Gastroesophageal sphincter (tissue), 4 donors: ENCODE measurements around the gene AVPR2. TPM values are rescaled to one million over a fixed set of nuclear protein-coding genes. Genes with fewer than 3 reads are reported as not detected.

Experiments
- ATAC-seq: fragments of 150-250 bp; one replicate; pipeline ENCODE4 v1.9.1; 2016; ENCODE audit warnings: mild to moderate bottlenecking, moderate library complexity
- H3K27ac ChIP-seq, 4 donors: fragments of 200-600 bp; sonication (generic) in 3 of 4; 1 replicate in 3 of 4; 2 replicates in 1 of 4; pipeline ENCODE4 v1.5.1; 2016 to 2019
- H3K27me3 ChIP-seq: fragments of 200-600 bp; sonication (generic); one replicate; pipeline ENCODE4 v1.5.1; 2019
- H3K36me3 ChIP-seq, 2 donors: fragments of 200-600 bp; sonication (generic); one replicate each; pipeline ENCODE4 v1.5.1; 2019; ENCODE audit warnings: control low read depth in 1 of 2
- H3K4me1 ChIP-seq, 3 donors: fragments of 200-600 bp; sonication (generic); 1 replicate in 2 of 3; 2 replicates in 1 of 3; pipeline ENCODE4 v1.5.1; 2016 to 2019; ENCODE audit warnings: control low read depth in 2 of 3
- H3K4me3 ChIP-seq, 2 donors: fragments of 200-600 bp; sonication (generic); one replicate each; pipeline ENCODE4 v1.5.1; 2019; ENCODE audit warnings: mild to moderate bottlenecking in 1 of 2, moderate library complexity in 1 of 2
- H3K9me3 ChIP-seq, 3 donors: fragments of 200-600 bp; sonication (generic); one replicate each; pipeline ENCODE4 v1.5.1; 2017 to 2019; ENCODE audit warnings: control low read depth in 2 of 3
- CTCF ChIP-seq, 4 experiments: fragments of 200-600 bp in 2 of 4; fragments of 450-650 bp in 2 of 4; sonication (generic) in 1 of 4; IDR thresholded peaks; one replicate each; pipeline ENCODE4 v1.5.1; 2017 to 2019; ENCODE audit warnings: antibody characterized with exemption in 4 of 4, mild to moderate bottlenecking in 2 of 4, moderate library complexity in 2 of 4
- EP300 ChIP-seq: sonication (generic); formaldehyde crosslinking; IDR thresholded peaks from one replicate; pipeline ENCODE4 v1.6.1; 2017; ENCODE audit warnings: antibody characterized with exemption, mild to moderate bottlenecking
- POLR2A ChIP-seq, 2 donors: fragments of 450-650 bp; IDR thresholded peaks; one replicate each; pipeline ENCODE4 v1.6.1; 2017; ENCODE audit warnings: antibody characterized with exemption in 2 of 2, mild to moderate bottlenecking in 2 of 2, moderate library complexity in 1 of 2
- POLR2AphosphoS5 ChIP-seq: sonication (generic); formaldehyde crosslinking; IDR thresholded peaks from one replicate; pipeline ENCODE4 v1.6.1; 2017; ENCODE audit warnings: antibody characterized with exemption
- WGBS, 2 donors: methylation state at CpG; one replicate each; pipeline ENCODE4 v1.1.5; 2018; ENCODE audit warnings: low coverage in 1 of 2; 5-methylcytosine and 5-hydroxymethylcytosine counted together
- total RNA-seq, 4 donors: library from RNA; depleted of rRNA; stranded (reverse); fragments of >200 nt; gene quantifications; one replicate each; pipeline ENCODE4 v1.1.0, GENCODE V29; 2016

Gene AVPR2
- total RNA-seq, 4 donors from 2014 or later = 0.81 to 7.9 (median 3.8) TPM

GRCh38 chrX:153924149-153924861 lies 19.8 kb downstream of the AVPR2 start:
- peak overlapping the region in 3 of 4 donors; percentile 14 to 43 (median 32) for H3K27ac ChIP-seq
- no peaks in the 10 kb centered on the region for H3K9me3 ChIP-seq
- H3K4me1 ChIP-seq = peaks cover 0 to 75% (median 21%) of the 10 kb centered on the region in 3 donors
- H3K27me3 ChIP-seq = no peaks in the 10 kb centered on the region
- H3K36me3 ChIP-seq = no peaks in the 10 kb centered on the region
- H3K4me3 ChIP-seq = peak overlapping the region in 1 of 2 donors; percentile 62
- whole genome bisulfite sequencing, 2 donors = 0% methylated on average over 1 of the region's 14 CpGs; no CpG with 5 or more reads in 1 of the 2 donors
- TF ChIP-seq CTCF (IDR thresholded peaks at IDR 0.05) (peak in 2 of 4 experiments; percentile 29 to 32), POLR2AphosphoS5 (peak; percentile 23), EP300 (no peak)
- no peak for ATAC-seq

DNA sequence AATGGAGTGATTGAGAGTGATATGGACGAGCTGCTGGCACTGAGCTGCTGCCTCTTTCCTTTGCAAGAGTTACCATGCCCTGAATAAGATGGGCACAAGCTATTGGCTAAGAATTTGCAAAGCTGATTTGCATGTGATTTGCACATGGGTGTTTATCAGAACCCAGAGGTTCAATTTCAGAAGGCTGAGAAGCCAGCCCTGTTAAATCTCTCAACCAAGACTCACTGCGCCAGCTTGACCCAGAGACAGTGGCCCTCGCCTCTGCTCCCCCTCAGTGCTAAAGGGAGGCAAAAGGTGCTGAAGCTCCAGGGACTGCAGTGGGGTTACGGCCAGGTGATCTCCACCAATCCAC lies 20.9 kb downstream of the AVPR2 start:
- H3K27ac ChIP-seq = peak overlapping the region in 3 of 4 donors; percentile 88 to 92 (median 90)
- peak overlapping the region in 1 of 2 donors; percentile 62 for H3K4me3 ChIP-seq
- H3K9me3 ChIP-seq = no peaks in the 10 kb centered on the region
- no peak for TF ChIP-seq POLR2A (IDR thresholded peaks at IDR 0.05)
- no peak for TF ChIP-seq POLR2AphosphoS5
- TF ChIP-seq CTCF (IDR thresholded peaks at IDR 0.05) = no peak
- no peak for TF ChIP-seq EP300
- no CpG with 5 or more reads among the region's 4 CpGs for WGBS, 2 donors
- peaks cover 0 to 10% of the 10 kb centered on the region in 2 donors for H3K36me3 ChIP-seq
- no peak for ATAC-seq
- no peaks in the 10 kb centered on the region for H3K27me3 ChIP-seq
- peaks cover 0 to 83% (median 21%) of the 10 kb centered on the region in 3 donors for H3K4me1 ChIP-seq

- 60% methylated on average over 1 of the region's 59 CpGs; no CpG with 5 or more reads in 1 of the 2 donors for WGBS, 2 donors
- H3K27me3 ChIP-seq = no peaks in the 10 kb centered on the region
- no peaks in the 10 kb centered on the region for H3K9me3 ChIP-seq
- H3K4me3 ChIP-seq = peak within 1 kb of the TSS in 1 of 2 donors; percentile 62
- peaks cover 0 to 16% of the 10 kb centered on the region in 2 donors for H3K36me3 ChIP-seq
- H3K4me1 ChIP-seq = peaks cover 0 to 78% (median 21%) of the 10 kb centered on the region in 3 donors
- TF ChIP-seq POLR2A (IDR thresholded peaks at IDR 0.05) (no peak), CTCF (IDR thresholded peaks at IDR 0.05) (no peak), POLR2AphosphoS5 (no peak), EP300 (no peak)
- peak within 1 kb of the TSS; percentile 88 to 96 (median 91) for H3K27ac ChIP-seq
- ATAC-seq = no peak
Measured at GRCh38 chrX:153925739-153926551, 21.5 kb downstream of the AVPR2 start, which contains the start of gene ARHGAP4. Gene ARHGAP4, minus strand, starts transcription at chrX:153926264. Its CDS starts 62 bp downstream, at chrX:153926202.

DNA sequence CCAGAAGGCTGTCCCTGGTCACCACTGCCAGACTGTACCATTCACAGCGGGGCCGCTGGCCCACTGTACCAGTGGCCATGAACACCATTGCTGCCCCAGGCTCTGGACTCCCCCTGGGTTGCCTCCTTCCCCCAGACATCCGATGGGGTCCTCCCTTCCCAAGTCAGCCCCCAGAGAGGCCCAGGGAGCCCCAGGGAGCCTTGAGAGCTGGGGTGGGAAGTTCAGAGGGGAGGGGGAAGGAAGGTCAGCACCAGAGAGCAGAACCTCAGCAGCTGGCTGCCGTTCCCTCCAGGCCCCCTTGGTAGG lies 22.0 kb downstream of the AVPR2 start:
- TF ChIP-seq EP300 (no peak), CTCF (IDR thresholded peaks at IDR 0.05) (no peak), POLR2AphosphoS5 (no peak), POLR2A (IDR thresholded peaks at IDR 0.05) (no peak)
- peaks cover 0 to 72% (median 21%) of the 10 kb centered on the region in 3 donors for H3K4me1 ChIP-seq
- H3K27me3 ChIP-seq = no peaks in the 10 kb centered on the region
- ATAC-seq = no peak
- peak overlapping the region; percentile 88 to 96 (median 91) for H3K27ac ChIP-seq
- H3K4me3 ChIP-seq = peak overlapping the region in 1 of 2 donors; percentile 62
- no peaks in the 10 kb centered on the region for H3K9me3 ChIP-seq
- no CpG with 5 or more reads among the region's 4 CpGs for WGBS, 2 donors
- peaks cover 0 to 21% of the 10 kb centered on the region in 2 donors for H3K36me3 ChIP-seq
